ENCODE results near the gene PTPN18. TPM values are rescaled to one million over a fixed set of nuclear protein-coding genes. Genes with fewer than 3 reads are reported as not detected.

Gene PTPN18
- total RNA-seq, 1 donor from 2014 or later: 61.9 TPM

Other genes starting within 250 kb of the PTPN18 start
- not detected in 2 replicates for gene POTEF, start 226.8 kb upstream of the PTPN18 start, total RNA-seq
- gene CCDC74B, start 210.9 kb upstream of the PTPN18 start, total RNA-seq: 1.2 and 1.4 TPM in 2 replicates
- gene SMPD4, start 174.5 kb upstream of the PTPN18 start, total RNA-seq: 86.0 and 91.1 TPM in 2 replicates
- gene MZT2B, start 173.8 kb upstream of the PTPN18 start, total RNA-seq: 312 and 329 TPM in 2 replicates
- not detected in 2 replicates for gene TUBA3E, start 157.6 kb upstream of the PTPN18 start, total RNA-seq
- gene IMP4, start 13.2 kb upstream of the PTPN18 start, total RNA-seq: 177 and 178 TPM in 2 replicates
- not detected in 2 replicates for gene POTEI, start 153.3 kb downstream of the PTPN18 start, total RNA-seq
- gene CFC1B, start 165.2 kb downstream of the PTPN18 start, total RNA-seq: not detected in 2 replicates
- not detected in 2 replicates for gene CFC1, start 243.5 kb downstream of the PTPN18 start, total RNA-seq